GM12873 (cell line): ENCODE results near the gene CACNA1I.

Source experiments
- CTCF ChIP-seq: IDR thresholded peaks from 2 replicates; pipeline ENCODE4 v1.5.1; 2012; ENCODE audit warnings: low read depth, mild to moderate bottlenecking, moderate library complexity, low read length, control low read depth; ENCODE audit not compliant: insufficient read depth; ENCODE audit errors: missing control alignments

The CACNA1I gene

DNA sequence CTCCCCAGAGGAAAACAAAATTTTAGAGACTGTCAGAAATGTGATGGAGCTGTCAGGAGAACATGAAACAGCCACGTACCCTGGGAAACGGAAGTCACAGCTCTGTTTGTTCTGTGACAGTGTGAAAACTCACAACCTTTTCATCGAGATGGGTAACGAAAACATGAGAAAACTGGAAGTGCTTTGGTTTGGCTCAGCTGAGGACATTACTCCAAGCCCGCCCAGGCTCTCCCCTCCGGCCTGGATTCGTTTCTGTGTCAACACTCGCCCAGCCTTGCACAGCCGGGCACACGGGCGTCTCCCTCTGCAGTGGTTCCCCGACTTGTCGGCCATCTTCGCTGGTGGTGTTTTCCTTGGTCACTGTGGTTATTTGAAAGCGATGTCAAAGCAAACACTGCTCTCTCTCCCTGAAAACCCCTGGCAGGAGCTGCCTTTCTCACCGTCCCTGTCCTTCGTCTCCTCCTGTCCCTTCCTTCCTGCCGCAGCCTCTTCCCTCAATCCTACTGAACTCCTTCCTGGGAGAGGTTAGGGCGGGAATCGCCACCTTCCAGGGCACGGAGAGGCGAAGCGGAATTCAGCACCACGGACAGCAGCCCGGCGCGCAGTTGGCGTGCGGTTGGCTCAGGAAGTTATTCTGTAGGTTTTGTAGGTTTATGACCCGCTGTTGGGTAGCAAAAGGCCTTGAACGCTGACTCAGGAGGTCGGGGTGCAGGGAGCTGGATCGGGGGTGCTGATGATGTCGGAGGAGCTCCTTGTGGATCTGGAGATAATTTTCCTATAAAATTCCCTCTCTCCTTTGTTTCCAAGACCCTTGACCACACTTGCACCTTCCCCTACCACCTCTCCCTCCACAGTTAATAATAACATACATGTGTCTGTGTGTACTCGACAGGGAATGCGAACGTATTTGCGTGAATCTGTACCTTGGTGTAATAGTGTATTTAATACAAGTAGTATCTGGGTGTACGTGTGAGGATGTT lies 24.9 kb upstream of the CACNA1I start:
- no peak for TF ChIP-seq CTCF

GRCh38 chr22:39546889-39547586 lies 23.5 kb upstream of the CACNA1I start:
- TF ChIP-seq CTCF = no peak

DNA sequence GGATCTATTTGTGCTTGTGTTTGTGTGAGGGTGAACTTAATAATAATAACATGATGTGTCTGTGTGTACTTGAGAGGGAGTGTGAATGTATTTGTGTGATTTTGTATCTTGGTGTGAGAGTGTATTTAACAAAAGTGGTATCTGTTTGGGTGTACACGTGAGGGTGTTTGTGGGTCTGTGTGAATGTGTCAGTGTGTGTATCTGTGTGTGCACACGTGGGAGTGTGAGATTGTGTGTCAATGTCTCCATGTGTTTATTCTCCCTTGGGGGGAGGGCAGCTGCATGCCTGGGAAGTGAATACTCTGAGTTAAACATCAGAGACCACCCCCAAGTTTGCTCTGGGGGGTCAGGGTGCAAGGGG lies 23.0 kb upstream of the CACNA1I start:
- no peak for TF ChIP-seq CTCF

DNA sequence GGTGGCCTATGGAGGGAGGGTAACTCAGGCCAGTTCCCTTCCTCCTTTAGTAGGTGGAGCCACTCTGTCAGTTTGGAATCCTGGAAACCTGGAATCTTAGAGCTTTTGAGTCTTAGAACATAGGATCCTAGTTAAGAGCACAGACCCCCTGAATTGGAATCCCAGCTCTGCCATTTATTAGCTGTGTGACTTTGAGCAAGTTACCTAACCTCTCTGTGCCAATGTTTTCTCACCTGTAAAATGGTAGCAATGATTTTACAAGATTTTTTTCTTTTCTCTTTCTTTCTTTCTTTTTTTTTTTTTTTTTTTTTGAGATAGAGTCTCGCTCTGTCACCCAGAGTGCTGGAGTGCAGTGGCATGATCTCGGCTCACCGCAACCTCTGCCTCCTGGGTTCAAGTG lies 17.1 kb upstream of the CACNA1I start:
- TF ChIP-seq CTCF = no peak

- no peak for TF ChIP-seq CTCF
Observed at GRCh38 chr22:39554151-39554550, 16.4 kb upstream of the CACNA1I start.

- no peak for TF ChIP-seq CTCF
Observed at GRCh38 chr22:39556970-39557841, 13.3 kb upstream of the CACNA1I start.

DNA sequence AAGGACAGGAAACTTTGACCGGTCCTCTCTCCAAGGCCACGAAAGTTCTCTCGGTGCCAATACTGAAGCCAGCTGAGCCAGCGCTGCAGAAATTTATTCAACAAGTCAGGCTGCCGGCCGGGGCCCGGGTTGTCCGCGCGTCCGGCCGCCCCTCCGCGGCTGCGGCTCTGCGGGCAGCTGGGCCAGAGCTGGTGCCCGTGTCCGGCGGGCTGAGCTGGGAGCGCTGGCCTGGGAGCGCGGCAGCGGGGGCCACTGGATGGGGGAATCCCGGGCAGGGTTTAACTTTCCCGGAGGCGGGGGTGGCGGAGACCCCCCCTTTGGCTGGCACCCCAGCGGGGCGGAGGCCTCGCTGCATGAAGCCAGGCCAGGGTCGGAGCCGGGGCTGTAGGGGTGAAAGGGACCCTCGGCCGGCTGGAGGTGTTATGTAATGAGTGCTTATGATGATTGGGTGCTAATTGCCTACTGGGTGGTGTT lies 12.3 kb upstream of the CACNA1I start:
- no peak for TF ChIP-seq CTCF
